OCI-LY7 (cell line): ENCODE results near the gene WDR5. TPM values are rescaled to one million over a fixed set of nuclear protein-coding genes. Genes with fewer than 3 reads are reported as not detected.
A peak's percentile ranks its signal among the peaks of the same experiment; 100 is the strongest.

Experiments used
- BruUV-seq: library from RNA; stranded (reverse); fragments of 400-500 nt; replicated peaks from 2 replicates; lab custom pipeline; 2021; lab: Mats Ljungman, UMichigan
- CTCF ChIA-PET: fragments of 300-600 bp; sonication (Branson Sonifier 250); formaldehyde crosslinking; loops from one replicate; lab custom pipeline; 2022; ENCODE audit warnings: antibody characterized with exemption; ENCODE audit not compliant: unreplicated experiment; lab: Charles Lee
- POLR2A ChIA-PET: fragments of 300-600 bp; sonication (Branson Sonifier 250); formaldehyde crosslinking; loops from one replicate; lab custom pipeline; 2022; ENCODE audit warnings: antibody characterized with exemption; lab: Charles Lee
- DNase-seq: peaks from one replicate; pipeline ENCODE4 v3.0.0-alpha.2; 2015; ENCODE audit warnings: low spot score
- H2AFZ ChIP-seq: fragments of 200-600 bp; sonication (generic), shearing (Covaris generic); 2 replicates; pipeline ENCODE4 v1.6.1; 2014; ENCODE audit warnings: mild to moderate bottlenecking, antibody characterized with exemption, low read length, moderate library complexity
- H3K27ac ChIP-seq: fragments of 200-600 bp; sonication (generic); 2 replicates; pipeline ENCODE4 v1.5.1; 2014; ENCODE audit warnings: mixed run types, low read depth, mild to moderate bottlenecking, moderate library complexity, low read length, inconsistent platforms; ENCODE audit not compliant: poor library complexity, severe bottlenecking
- H3K36me3 ChIP-seq: fragments of 200-600 bp; sonication (generic); 2 replicates; pipeline ENCODE4 v1.6.1; 2014; ENCODE audit warnings: mild to moderate bottlenecking, antibody characterized with exemption, low read length, moderate library complexity, mixed read lengths; ENCODE audit not compliant: insufficient read depth
- H3K4me1 ChIP-seq: fragments of 200-600 bp; sonication (generic); 2 replicates; pipeline ENCODE4 v1.5.1; 2014; ENCODE audit warnings: mild to moderate bottlenecking, low read length; ENCODE audit not compliant: insufficient read depth, poor library complexity, severe bottlenecking
- H3K4me2 ChIP-seq: fragments of 200-600 bp; sonication (generic); 2 replicates; pipeline ENCODE4 v1.6.1; 2014; ENCODE audit warnings: mild to moderate bottlenecking, low read length
- H3K4me3 ChIP-seq: fragments of 200-600 bp; sonication (generic); 2 replicates; pipeline ENCODE4 v1.5.1; 2014; ENCODE audit warnings: mild to moderate bottlenecking, low read depth, low read length; ENCODE audit not compliant: poor library complexity, severe bottlenecking
- H3K79me2 ChIP-seq: fragments of 200-600 bp; sonication (generic); 2 replicates; pipeline ENCODE4 v1.6.1; 2016; ENCODE audit warnings: low read depth, mild to moderate bottlenecking, low read length, moderate library complexity, mixed read lengths; ENCODE audit not compliant: insufficient read depth
- H3K9me2 ChIP-seq: fragments of 200-600 bp; sonication (generic); 2 replicates; pipeline ENCODE4 v1.6.1; 2016; ENCODE audit warnings: mild to moderate bottlenecking, low read length, mixed read lengths; ENCODE audit not compliant: insufficient read depth
- H3K9me3 ChIP-seq: fragments of 200-600 bp; sonication (generic); 2 replicates; pipeline ENCODE4 v1.6.1; 2014; ENCODE audit warnings: mild to moderate bottlenecking, mixed run types, low read length, mixed read lengths
- H4K20me1 ChIP-seq: fragments of 200-600 bp; sonication (generic); 2 replicates; pipeline ENCODE4 v1.6.1; 2014; ENCODE audit warnings: mild to moderate bottlenecking, antibody characterized with exemption, low read length, moderate library complexity, mixed read lengths; ENCODE audit not compliant: insufficient read depth
- CTCF ChIP-seq: fragments of 200-600 bp; sonication (generic); conservative IDR thresholded peaks from 2 replicates; pipeline ENCODE4 v1.5.1; 2014; ENCODE audit warnings: mild to moderate bottlenecking, antibody characterized with exemption, low read length, moderate library complexity, mixed read lengths
- EZH2phosphoT487 ChIP-seq: fragments of 200-600 bp; sonication (generic); IDR thresholded peaks from 2 replicates; pipeline ENCODE4 v1.6.1; 2018; ENCODE audit warnings: low read depth, borderline replicate concordance, mild to moderate bottlenecking, mixed run types, antibody characterized with exemption, low read length, moderate library complexity, mixed read lengths
- intact Hi-C: fragments of 100-400 bp; cut with micrococcal nuclease; formaldehyde crosslinking; loops from one replicate; pipeline ENCODE4 v1.10.0; 2022; ENCODE audit not compliant: unreplicated experiment
- total RNA-seq, 2 experiments: library from RNA; depleted of rRNA in 1 of 2; stranded (reverse); fragments of >200 nt in 1 of 2; shearing (Covaris generic) in 1 of 2; gene quantifications; 2 replicates each; pipeline ENCODE4 v1.2.3, GENCODE V29; 2014 to 2022

The WDR5 gene
- total RNA-seq, 2 experiments from 2014 or later, result 32.5 to 44.6 TPM

GRCh38 chr9:134138292-134138691 is 2.4 kb downstream of the WDR5 start:
- Histone ChIP-seq H2AFZ (no peak overlapping the region), H3K9me3 (no peaks in the 10 kb centered on the region), H3K4me1 (peaks cover 27% of the 10 kb centered on the region), H3K36me3 (peaks cover 54% of the 10 kb centered on the region), H3K4me2 (peak overlapping the region; percentile 86), H3K79me2 (peaks cover 48% of the 10 kb centered on the region), H4K20me1 (peaks cover 27% of the 10 kb centered on the region; the same call in 1 of the 2 replicates), H3K27ac (no peak overlapping the region), H3K9me2 (no peaks in the 10 kb centered on the region), H3K4me3 (peak overlapping the region; percentile 1)
- DNase-seq, result no peak
- no peak for TF ChIP-seq CTCF
- no peak for TF ChIP-seq EZH2phosphoT487
- ChIA-PET POLR2A (interaction anchor here (0.6 kb wide), 1 partner anchor 113 kb away, joined by 4 read pairs; the partner anchor contains the start of gene BRD3OS), CTCF (no interaction called here)
- intact Hi-C loops, result loop anchor here (5.0 kb wide), 1 partner anchor 111 kb away; the partner anchor contains the start of gene BRD3OS
- no TSS peak for BruUV-seq

GRCh38 chr9:134139081-134139480 is 3.2 kb downstream of the WDR5 start:
- POLR2A ChIA-PET, result interaction anchor here (0.6 kb wide), 1 partner anchor 114 kb away, joined by 4 read pairs; the partner anchor contains the start of gene BRD3OS
- Histone ChIP-seq H3K27ac (no peak overlapping the region), H3K9me3 (no peaks in the 10 kb centered on the region), H3K9me2 (no peaks in the 10 kb centered on the region), H3K4me3 (no peak overlapping the region), H3K79me2 (peaks cover 48% of the 10 kb centered on the region), H3K36me3 (peaks cover 60% of the 10 kb centered on the region), H2AFZ (no peak overlapping the region), H4K20me1 (peaks cover 27% of the 10 kb centered on the region; the same call in 1 of the 2 replicates), H3K4me1 (peaks cover 27% of the 10 kb centered on the region), H3K4me2 (no peak overlapping the region)
- no peak for DNase-seq
- CTCF ChIA-PET, result no interaction called here
- intact Hi-C loops, result loop anchor here (5.0 kb wide), 1 partner anchor 112 kb away; the partner anchor contains the start of gene BRD3OS
- no peak for TF ChIP-seq CTCF
- TF ChIP-seq EZH2phosphoT487, result no peak
- BruUV-seq, result no TSS peak

- Histone ChIP-seq H4K20me1 (peaks cover 21% of the 10 kb centered on the region; the same call in 1 of the 2 replicates), H3K4me1 (peaks cover 18% of the 10 kb centered on the region), H3K36me3 (peaks cover 77% of the 10 kb centered on the region), H3K27ac (no peak overlapping the region), H3K79me2 (peaks cover 32% of the 10 kb centered on the region), H3K9me2 (no peaks in the 10 kb centered on the region), H3K4me2 (no peak overlapping the region), H3K9me3 (no peaks in the 10 kb centered on the region), H3K4me3 (no peak overlapping the region), H2AFZ (no peak overlapping the region)
- DNase-seq, result no peak
- intact Hi-C loops, result no loop called here
- no peak for TF ChIP-seq EZH2phosphoT487
- TF ChIP-seq CTCF, result no peak
- no TSS peak for BruUV-seq
- ChIA-PET CTCF (no interaction called here), POLR2A (no interaction called here)
These were observed 6.0 kb downstream of the WDR5 start for GRCh38 chr9:134141906-134142305.
